SW480 (cell line): Measurements from ENCODE around the gene PCDHGA12.
"Not testable (repeated sequence)": the region's sequence is repeated elsewhere in the genome, so short reads cannot be mapped to it uniquely, and the experiment has no call there.

Source experiments
- DNase-seq: peaks from one replicate; pipeline ENCODE4 v3.0.0-alpha.2; 2016; ENCODE audit warnings: low spot score

Gene PCDHGA12

GRCh38 chr5:141430332-141431113 lies at the start of gene PCDHGA12:
Gene PCDHGA12, plus strand, starts transcription at chr5:141430507. Its CDS starts 253 bp downstream, at chr5:141430760.
- no peak for DNase-seq

DNA sequence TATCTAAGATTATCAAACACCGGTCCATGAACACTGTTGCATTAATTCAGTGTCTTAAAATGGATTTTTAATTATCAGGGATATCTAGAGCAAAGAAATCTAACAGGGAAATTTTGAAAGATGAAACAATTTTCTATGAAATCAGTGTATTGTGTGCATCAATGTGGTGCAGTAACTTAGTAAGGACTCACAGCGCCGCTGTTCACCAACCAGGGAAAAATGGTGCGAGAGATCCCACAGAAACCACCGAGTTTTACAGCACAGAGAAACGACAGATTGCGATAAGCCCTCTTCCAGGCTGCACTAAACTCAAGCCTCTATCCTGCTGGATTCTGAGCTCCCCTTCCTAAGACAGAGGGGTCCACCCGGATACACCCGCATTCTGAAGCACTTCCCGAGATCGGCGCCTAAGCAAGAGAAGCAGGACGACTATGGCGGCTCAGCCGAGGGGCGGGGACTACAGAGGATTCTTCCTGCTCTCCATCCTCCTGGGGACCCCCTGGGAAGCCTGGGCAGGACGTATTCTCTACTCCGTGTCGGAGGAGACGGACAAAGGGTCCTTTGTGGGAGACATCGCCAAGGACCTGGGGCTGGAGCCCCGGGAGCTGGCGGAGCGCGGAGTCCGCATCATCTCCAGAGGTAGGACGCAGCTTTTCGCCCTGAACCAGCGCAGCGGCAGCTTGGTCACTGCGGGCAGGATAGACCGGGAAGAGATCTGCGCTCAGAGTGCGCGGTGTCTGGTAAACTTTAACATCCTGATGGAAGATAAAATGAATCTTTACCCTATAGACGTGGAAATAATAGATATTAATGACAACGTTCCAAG lies 47.6 kb upstream of the PCDHGA12 start, which contains the start of gene PCDHGA7:
TSS of gene PCDHGA7 (plus strand) at position 274 of the 826 bp plus-strand sequence. CDS start at position 432, 158 bp downstream.
- no peak for DNase-seq

DNA sequence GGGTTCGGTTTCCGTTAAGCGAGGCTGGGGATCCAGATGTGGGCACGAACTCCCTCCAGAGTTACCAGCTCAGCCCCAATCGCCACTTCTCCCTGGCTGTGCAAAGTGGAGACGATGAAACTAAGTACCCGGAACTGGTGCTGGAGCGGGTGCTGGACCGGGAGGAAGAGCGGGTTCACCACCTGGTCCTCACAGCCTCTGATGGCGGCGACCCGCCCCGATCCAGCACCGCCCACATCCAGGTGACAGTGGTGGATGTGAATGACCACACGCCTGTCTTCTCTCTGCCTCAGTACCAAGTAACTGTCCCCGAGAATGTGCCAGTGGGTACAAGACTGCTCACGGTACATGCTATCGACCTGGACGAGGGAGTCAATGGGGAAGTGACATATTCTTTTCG lies 47.0 kb upstream of the PCDHGA12 start:
- no peak for DNase-seq

DNA sequence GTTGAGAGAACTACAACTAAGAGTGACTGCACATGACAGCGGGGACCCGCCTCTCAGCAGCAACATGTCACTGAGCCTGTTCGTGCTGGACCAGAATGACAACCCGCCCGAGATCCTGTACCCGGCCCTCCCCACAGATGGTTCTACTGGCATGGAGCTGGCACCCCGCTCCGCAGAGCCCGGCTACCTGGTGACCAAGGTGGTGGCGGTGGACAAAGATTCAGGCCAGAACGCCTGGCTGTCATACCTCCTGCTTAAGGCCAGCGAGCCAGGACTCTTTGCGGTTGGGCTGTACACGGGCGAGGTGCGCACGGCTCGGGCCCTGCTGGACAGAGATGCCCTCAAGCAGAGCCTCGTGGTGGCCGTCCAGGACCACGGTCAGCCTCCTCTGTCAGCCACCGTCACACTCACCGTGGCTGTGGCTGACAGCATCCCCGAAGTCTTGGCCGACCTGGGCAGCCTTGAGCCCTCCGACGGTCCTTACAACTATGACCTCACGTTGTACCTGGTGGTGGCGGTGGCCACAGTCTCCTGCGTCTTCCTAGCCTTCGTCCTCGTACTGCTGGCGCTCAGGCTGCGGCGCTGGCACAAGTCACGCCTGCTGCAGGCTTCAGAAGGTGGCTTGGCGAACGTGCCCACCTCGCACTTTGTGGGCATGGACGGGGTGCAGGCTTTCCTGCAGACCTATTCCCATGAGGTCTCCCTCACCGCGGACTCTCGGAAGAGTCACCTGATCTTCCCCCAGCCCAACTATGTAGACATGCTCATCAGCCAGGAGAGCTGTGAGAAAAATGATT lies 45.6 kb upstream of the PCDHGA12 start:
- DNase-seq: no peak

DNA sequence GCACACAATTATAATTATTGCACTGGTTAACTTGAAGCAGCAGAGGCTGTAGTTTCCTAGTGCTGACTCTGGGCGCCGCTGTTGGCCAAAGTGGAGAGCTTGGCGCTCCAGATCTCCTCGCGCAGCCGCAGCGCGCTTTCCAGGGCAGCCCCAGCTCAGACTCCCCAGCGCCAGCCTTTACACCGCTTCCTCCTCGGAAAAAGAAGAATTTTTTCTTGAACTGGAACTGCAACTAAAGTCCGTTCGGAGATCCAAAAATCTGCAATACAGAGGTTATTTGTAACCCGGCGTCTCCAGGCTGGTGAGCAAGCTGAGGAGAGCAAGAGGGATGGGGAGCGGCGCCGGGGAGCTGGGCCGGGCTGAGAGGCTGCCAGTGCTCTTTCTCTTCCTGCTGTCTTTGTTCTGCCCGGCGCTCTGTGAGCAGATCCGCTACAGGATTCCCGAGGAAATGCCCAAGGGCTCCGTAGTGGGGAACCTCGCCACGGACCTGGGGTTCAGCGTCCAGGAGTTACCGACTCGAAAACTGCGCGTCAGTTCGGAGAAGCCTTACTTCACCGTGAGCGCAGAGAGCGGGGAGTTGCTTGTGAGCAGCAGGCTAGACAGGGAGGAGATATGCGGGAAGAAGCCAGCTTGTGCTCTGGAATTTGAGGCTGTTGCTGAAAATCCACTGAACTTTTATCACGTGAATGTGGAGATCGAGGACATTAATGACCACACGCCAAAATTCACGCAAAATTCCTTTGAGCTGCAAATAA lies 42.6 kb upstream of the PCDHGA12 start, which contains the start of gene PCDHGB4:
TSS of gene PCDHGB4 (plus strand) at position 142 of the 755 bp plus-strand sequence. CDS start at position 329, 187 bp downstream.
- not testable (repeated sequence) for DNase-seq

- DNase-seq: no peak
Observed at GRCh38 chr5:141388661-141389060, 41.6 kb upstream of the PCDHGA12 start.

DNA sequence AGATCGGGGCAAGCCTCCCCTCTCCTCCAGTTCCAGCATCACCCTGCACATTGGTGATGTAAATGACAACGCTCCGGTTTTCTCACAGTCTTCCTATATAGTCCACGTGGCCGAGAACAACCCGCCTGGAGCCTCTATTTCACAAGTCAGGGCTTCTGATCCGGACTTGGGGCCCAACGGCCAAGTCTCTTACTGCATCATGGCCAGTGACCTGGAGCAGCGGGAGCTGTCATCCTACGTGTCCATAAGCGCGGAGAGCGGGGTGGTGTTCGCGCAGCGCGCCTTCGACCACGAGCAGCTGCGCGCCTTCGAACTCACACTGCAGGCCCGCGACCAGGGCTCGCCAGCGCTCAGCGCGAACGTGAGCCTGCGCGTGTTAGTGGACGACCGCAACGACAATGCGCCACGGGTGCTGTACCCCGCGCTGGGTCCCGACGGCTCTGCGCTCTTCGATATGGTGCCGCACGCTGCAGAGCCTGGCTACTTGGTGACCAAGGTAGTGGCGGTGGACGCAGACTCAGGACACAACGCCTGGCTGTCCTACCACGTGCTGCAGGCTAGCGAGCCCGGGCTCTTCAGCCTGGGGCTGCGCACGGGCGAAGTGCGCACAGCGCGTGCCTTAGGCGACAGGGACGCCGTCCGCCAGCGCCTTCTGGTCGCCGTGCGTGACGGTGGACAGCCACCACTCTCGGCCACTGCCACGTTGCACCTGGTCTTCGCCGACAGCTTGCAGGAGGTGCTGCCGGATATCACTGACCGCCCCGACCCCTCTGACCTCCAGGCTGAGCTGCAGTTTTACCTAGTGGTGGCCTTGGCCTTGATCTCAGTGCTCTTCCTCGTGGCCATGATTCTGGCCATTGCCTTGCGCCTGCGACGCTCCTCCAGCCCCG lies 40.9 kb upstream of the PCDHGA12 start:
- DNase-seq: no peak

GRCh38 chr5:141392429-141393198 lies 37.7 kb upstream of the PCDHGA12 start, which contains the start of gene PCDHGA8:
Gene PCDHGA8, plus strand, starts transcription at chr5:141392633. Its CDS starts 181 bp downstream, at chr5:141392814.
- DNase-seq: no peak

GRCh38 chr5:141393267-141393666 lies 37.0 kb upstream of the PCDHGA12 start:
- no peak for DNase-seq

- not testable (repeated sequence) for DNase-seq
Observed at GRCh38 chr5:141394401-141395187, 35.7 kb upstream of the PCDHGA12 start.

DNA sequence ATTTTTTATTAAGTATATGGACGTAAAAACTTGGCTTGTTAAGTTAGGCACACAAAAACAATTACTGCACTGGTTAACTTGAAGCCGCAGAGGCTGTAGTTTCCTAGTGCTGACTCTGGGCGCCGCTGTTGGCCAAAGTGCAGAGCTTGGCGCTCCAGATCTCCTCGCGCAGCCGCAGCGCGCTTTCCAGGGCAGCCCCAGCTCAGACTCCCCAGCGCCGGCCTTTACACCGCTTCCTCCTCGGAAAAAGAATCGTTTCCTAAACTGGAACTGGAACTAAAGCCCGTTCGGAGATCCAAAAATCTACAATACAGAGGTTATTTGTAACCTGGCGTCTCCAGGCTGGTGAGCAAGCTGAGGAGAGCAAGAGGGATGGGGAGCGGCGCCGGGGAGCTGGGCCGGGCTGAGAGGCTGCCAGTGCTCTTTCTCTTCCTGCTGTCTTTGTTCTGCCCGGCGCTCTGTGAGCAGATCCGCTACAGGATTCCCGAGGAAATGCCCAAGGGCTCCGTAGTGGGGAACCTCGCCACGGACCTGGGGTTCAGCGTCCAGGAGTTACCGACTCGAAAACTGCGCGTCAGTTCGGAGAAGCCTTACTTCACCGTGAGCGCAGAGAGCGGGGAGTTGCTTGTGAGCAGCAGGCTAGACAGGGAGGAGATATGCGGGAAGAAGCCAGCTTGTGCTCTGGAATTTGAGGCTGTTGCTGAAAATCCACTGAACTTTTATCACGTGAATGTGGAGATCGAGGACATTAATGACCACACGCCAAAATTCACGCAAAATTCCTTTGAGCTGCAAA lies 32.4 kb upstream of the PCDHGA12 start, which contains the start of gene PCDHGB5:
TSS of gene PCDHGB5 (plus strand) at position 192 of the 796 bp plus-strand sequence. CDS start at position 373, 181 bp downstream.
- DNase-seq: not testable (repeated sequence)

GRCh38 chr5:141398608-141399007 lies 31.7 kb upstream of the PCDHGA12 start:
- DNase-seq: no peak

DNA sequence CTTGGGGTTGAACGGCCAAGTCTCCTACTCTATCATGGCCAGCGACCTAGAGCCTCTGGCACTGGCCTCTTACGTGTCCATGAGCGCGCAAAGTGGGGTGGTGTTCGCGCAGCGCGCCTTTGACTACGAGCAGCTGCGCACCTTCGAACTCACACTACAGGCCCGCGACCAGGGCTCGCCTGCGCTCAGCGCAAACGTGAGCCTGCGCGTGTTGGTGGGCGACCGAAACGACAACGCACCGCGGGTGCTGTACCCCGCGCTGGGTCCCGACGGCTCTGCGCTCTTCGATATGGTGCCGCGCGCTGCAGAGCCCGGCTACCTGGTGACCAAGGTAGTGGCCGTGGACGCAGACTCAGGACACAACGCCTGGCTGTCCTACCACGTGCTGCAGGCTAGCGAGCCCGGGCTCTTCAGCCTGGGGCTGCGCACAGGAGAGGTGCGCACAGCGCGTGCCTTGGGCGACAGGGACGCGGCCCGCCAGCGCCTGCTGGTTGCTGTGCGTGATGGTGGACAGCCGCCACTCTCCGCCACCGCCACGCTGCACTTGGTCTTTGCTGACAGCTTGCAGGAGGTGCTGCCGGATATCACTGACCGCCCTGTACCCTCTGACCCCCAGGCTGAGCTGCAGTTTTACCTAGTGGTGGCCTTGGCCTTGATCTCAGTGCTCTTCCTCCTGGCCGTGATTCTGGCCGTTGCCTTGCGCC lies 30.6 kb upstream of the PCDHGA12 start:
- DNase-seq: no peak

GRCh38 chr5:141402553-141403243 lies 27.6 kb upstream of the PCDHGA12 start, which contains the start of gene PCDHGA9:
Gene PCDHGA9, plus strand, starts transcription at chr5:141402778. Its CDS starts 175 bp downstream, at chr5:141402953.
- peak; percentile 31 for DNase-seq

DNA sequence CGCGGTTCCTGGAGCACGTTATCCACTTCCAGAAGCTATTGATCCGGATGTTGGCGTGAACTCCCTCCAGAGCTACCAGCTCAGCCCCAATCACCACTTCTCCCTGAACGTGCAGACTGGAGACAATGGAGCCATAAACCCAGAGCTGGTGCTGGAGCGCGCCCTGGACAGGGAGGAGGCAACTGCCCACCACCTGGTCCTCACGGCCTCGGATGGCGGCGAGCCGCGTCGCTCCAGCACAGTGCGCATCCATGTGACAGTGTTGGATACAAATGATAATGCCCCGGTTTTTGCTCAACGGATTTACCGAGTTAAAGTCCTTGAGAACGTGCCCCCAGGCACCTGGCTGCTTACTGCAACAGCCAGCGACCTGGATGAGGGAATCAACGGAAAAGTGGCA lies 26.9 kb upstream of the PCDHGA12 start:
- no peak for DNase-seq
